Central memory CD8-positive, alpha-beta T cell (primary cell): ENCODE data around the gene NTRK3.

ENCODE experiments used
- ATAC-seq: fragments of 150-1000 bp; cut with Tn5 transposase; replicated peaks from 2 replicates; pipeline ENCODE4 v1.10.0; 2022; ENCODE audit warnings: mild to moderate bottlenecking, moderate FRiP score, moderate number of reproducible peaks; ENCODE audit not compliant: poor library complexity, severe bottlenecking; ENCODE audit errors: extremely low read depth
- DNase-seq, 2 donors: peaks; one replicate each; pipeline ENCODE4 v3.0.0; 2021; ENCODE audit warnings: low spot score in 2 of 2
- H3K27ac Mint-ChIP-seq: one replicate; pipeline ENCODE4 v1.8.0; 2022; ENCODE audit warnings: low read depth, mild to moderate bottlenecking, moderate library complexity, mixed read lengths
- H3K27me3 Mint-ChIP-seq: one replicate; pipeline ENCODE4 v1.8.0; 2022; ENCODE audit warnings: mixed read lengths
- H3K36me3 Mint-ChIP-seq: one replicate; pipeline ENCODE4 v1.8.0; 2022; ENCODE audit warnings: mild to moderate bottlenecking, moderate library complexity, mixed read lengths; ENCODE audit not compliant: insufficient read depth
- H3K4me1 Mint-ChIP-seq: one replicate; pipeline ENCODE4 v1.8.0; 2022; ENCODE audit warnings: mixed read lengths
- H3K4me3 Mint-ChIP-seq: one replicate; pipeline ENCODE4 v1.8.0; 2022; ENCODE audit warnings: mild to moderate bottlenecking, moderate library complexity, mixed read lengths
- H3K9me3 Mint-ChIP-seq: one replicate; pipeline ENCODE4 v1.8.0; 2022; ENCODE audit warnings: mixed read lengths

NTRK3 gene

DNA sequence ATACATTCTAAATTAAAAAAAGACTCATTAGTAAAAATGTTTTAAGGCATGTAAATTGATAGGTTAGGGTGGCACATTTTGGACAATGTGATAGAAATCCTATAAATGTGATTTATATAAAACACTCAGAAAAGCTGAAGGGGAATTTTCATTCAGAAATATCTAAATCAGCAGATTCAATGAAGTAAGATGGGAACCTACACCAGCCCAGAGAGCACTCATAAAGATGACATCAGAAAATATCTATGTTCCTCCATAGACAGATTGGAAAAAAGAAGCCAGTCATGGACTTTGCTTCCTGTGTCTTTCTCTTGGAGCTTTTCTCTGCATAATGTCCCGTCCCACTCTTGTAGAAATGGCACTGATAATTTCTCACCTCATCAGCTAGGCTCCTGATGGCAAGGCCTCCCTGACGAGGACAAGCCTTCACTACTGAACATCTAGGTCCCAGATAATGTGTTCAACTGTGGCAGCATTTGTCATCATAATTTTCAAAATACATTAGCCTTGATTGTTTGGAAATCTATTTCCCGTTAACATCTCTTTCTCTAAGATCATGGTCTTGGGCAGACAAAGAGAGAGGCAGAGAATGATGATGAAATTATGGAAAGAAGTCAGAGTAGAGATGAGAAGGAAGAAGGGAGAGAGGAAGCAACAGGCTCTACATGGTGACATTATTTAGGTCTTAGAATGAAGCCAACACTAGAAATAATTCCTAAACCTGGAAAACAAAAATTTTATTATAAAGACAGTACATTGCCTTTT, 354.4 kb downstream of the NTRK3 start:
- no peaks in the 10 kb centered on the region for H3K9me3 Mint-ChIP-seq
- H3K36me3 Mint-ChIP-seq, result peaks cover 2% of the 10 kb centered on the region
- H3K27ac Mint-ChIP-seq, result no peak overlapping the region
- H3K4me3 Mint-ChIP-seq, result no peak overlapping the region
- H3K4me1 Mint-ChIP-seq, result no peaks in the 10 kb centered on the region
- DNase-seq (no peak), ATAC-seq (no peak)
- H3K27me3 Mint-ChIP-seq, result no peaks in the 10 kb centered on the region

GRCh38 chr15:87901008-87901407, 355.5 kb downstream of the NTRK3 start:
- H3K27ac Mint-ChIP-seq, result no peak overlapping the region
- no peak overlapping the region for H3K4me3 Mint-ChIP-seq
- H3K4me1 Mint-ChIP-seq, result no peaks in the 10 kb centered on the region
- H3K27me3 Mint-ChIP-seq, result no peaks in the 10 kb centered on the region
- peaks cover 2% of the 10 kb centered on the region for H3K36me3 Mint-ChIP-seq
- DNase-seq (no peak), ATAC-seq (no peak)
- H3K9me3 Mint-ChIP-seq, result no peaks in the 10 kb centered on the region

DNA sequence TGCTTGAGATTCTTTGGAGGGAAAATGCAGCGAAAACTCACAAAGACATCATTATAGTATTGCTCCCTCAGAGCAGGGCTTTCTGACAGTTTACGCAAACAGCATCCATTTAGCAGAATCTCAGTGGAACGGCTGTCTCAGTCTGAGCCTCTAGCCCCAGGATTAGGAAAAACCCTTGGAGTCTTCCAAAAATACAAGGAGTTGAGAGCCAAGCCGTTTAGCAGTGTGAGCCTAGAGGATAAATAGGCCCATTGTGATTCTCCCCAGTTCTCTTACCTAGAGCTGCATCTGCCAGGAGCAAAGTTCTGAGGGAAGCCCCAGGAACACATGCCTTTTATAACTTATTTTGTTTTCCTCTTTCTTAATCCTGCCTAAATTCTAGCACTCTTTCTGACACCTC, 359.6 kb downstream of the NTRK3 start:
- DNase-seq, result no peak
- Mint-ChIP-seq H3K36me3 (no peaks in the 10 kb centered on the region), H3K9me3 (peaks cover 3% of the 10 kb centered on the region), H3K4me3 (no peak overlapping the region), H3K27ac (no peak overlapping the region), H3K27me3 (no peaks in the 10 kb centered on the region), H3K4me1 (no peaks in the 10 kb centered on the region)
- no peak for ATAC-seq

GRCh38 chr15:87887177-87887576, 369.4 kb downstream of the NTRK3 start:
- H3K27ac Mint-ChIP-seq, result no peak overlapping the region
- no peak for ATAC-seq
- DNase-seq, result no peak
- no peak overlapping the region for H3K4me3 Mint-ChIP-seq
- H3K27me3 Mint-ChIP-seq, result no peaks in the 10 kb centered on the region
- peaks cover 4% of the 10 kb centered on the region for H3K9me3 Mint-ChIP-seq
- no peaks in the 10 kb centered on the region for H3K36me3 Mint-ChIP-seq
- no peaks in the 10 kb centered on the region for H3K4me1 Mint-ChIP-seq

DNA sequence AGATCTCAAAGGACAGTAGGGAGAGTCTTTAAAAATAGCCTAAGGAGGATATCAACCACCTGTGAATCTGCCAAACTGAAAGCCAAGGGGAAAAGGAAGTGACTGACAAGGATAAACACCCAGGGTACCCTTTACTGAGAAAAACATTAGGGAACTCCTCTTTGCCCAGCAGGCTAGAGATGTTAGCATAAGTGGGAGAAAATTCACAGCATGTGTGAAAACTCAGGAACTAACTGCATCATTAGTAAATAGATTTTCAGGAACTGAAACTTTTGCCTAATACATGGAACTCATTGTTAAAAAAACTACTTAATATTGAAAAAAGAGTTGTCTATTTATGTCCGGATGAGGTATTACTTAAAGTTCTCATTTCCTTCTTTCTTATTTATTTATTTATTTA, 375.5 kb downstream of the NTRK3 start:
- Mint-ChIP-seq H3K36me3 (no peaks in the 10 kb centered on the region), H3K9me3 (no peaks in the 10 kb centered on the region), H3K4me3 (no peak overlapping the region), H3K27ac (no peak overlapping the region), H3K27me3 (peaks cover 12% of the 10 kb centered on the region), H3K4me1 (no peaks in the 10 kb centered on the region)
- DNase-seq, result no peak
- no peak for ATAC-seq

- Mint-ChIP-seq H3K4me3 (no peak overlapping the region), H3K9me3 (no peaks in the 10 kb centered on the region), H3K36me3 (no peaks in the 10 kb centered on the region), H3K4me1 (no peaks in the 10 kb centered on the region), H3K27me3 (peaks cover 12% of the 10 kb centered on the region), H3K27ac (no peak overlapping the region)
- ATAC-seq (no peak), DNase-seq (no peak)
These were observed 378.6 kb downstream of the NTRK3 start for GRCh38 chr15:87877822-87878542.

DNA sequence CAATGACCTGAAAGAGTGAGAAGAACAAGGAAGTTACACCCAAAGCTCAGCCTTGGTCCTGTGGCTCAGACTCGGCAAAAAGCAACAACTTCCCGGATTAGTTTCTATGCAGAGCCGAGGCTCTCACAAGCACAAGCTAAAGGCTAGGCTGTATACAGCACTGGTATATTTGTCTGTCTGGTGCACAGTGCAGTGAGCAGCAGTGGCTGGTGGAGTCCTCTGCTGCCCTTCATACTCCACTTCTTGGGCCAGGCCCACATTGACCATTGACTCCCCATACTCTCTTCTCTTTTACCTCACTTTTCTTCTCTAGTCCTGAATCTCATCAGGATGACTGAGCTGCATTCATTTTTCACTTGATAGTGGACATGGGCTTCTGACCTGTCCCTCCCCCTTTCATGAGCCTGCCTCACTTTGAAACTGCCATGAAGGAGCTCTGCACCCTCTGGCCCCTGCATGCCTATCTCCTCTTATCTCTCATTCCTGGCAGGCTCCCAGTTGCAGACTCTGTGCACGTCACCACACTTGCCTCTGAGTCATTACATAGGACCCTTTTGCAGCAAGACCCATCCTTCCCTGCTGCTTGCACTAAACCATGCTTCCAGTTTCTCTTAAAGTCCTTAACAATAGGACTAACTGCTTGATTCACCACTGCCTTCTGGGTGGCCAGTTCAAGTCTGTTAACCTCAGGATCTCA, 379.3 kb downstream of the NTRK3 start:
- no peaks in the 10 kb centered on the region for H3K9me3 Mint-ChIP-seq
- H3K27ac Mint-ChIP-seq, result no peak overlapping the region
- H3K4me1 Mint-ChIP-seq, result no peaks in the 10 kb centered on the region
- ATAC-seq (no peak), DNase-seq (no peak)
- no peak overlapping the region for H3K4me3 Mint-ChIP-seq
- peaks cover 12% of the 10 kb centered on the region for H3K27me3 Mint-ChIP-seq
- no peaks in the 10 kb centered on the region for H3K36me3 Mint-ChIP-seq

- peaks cover 5% of the 10 kb centered on the region for H3K9me3 Mint-ChIP-seq
- H3K36me3 Mint-ChIP-seq, result no peaks in the 10 kb centered on the region
- H3K27ac Mint-ChIP-seq, result no peak overlapping the region
- H3K4me1 Mint-ChIP-seq, result no peaks in the 10 kb centered on the region
- no peak overlapping the region for H3K4me3 Mint-ChIP-seq
- ATAC-seq (no peak), DNase-seq (no peak)
- peaks cover 5% of the 10 kb centered on the region for H3K27me3 Mint-ChIP-seq
These were observed 381.4 kb downstream of the NTRK3 start for GRCh38 chr15:87874896-87875711.

- Mint-ChIP-seq H3K4me3 (no peak overlapping the region), H3K27ac (no peak overlapping the region), H3K27me3 (no peaks in the 10 kb centered on the region), H3K36me3 (no peaks in the 10 kb centered on the region), H3K4me1 (no peaks in the 10 kb centered on the region), H3K9me3 (peaks cover 5% of the 10 kb centered on the region)
- DNase-seq (no peak), ATAC-seq (no peak)
These were observed 383.0 kb downstream of the NTRK3 start for GRCh38 chr15:87873516-87873915.

GRCh38 chr15:87871731-87872320, 384.7 kb downstream of the NTRK3 start:
- no peak overlapping the region for H3K4me3 Mint-ChIP-seq
- peaks cover 5% of the 10 kb centered on the region for H3K9me3 Mint-ChIP-seq
- H3K27ac Mint-ChIP-seq, result no peak overlapping the region
- ATAC-seq (no peak), DNase-seq (no peak)
- no peaks in the 10 kb centered on the region for H3K36me3 Mint-ChIP-seq
- H3K4me1 Mint-ChIP-seq, result no peaks in the 10 kb centered on the region
- H3K27me3 Mint-ChIP-seq, result no peaks in the 10 kb centered on the region

- Mint-ChIP-seq H3K27ac (no peak overlapping the region), H3K27me3 (no peaks in the 10 kb centered on the region), H3K36me3 (no peaks in the 10 kb centered on the region), H3K9me3 (peaks cover 5% of the 10 kb centered on the region), H3K4me3 (no peak overlapping the region), H3K4me1 (no peaks in the 10 kb centered on the region)
- ATAC-seq, result no peak
- no peak for DNase-seq
These were observed 385.3 kb downstream of the NTRK3 start for GRCh38 chr15:87871258-87871681.

DNA sequence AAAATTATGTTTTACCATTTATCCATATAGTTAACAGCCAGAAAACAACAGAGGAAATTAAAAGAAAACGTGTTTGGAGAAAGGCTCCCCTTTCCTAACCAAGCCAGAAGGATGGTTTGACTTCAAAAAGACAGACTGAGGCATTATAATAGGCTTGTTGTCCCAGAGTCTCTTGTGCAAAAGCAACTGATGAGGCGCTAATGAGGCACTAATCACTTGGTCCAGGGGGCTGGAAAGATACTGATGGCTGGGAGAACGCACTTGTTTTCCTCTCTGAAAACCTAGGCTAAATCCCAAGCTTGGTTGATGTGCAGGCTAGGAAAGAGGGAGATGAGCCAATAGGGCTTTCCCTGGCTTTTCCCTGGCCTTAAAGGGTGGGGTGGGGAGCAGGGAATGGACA, 389.6 kb downstream of the NTRK3 start:
- DNase-seq, result no peak
- Mint-ChIP-seq H3K27ac (no peak overlapping the region), H3K9me3 (peaks cover 10% of the 10 kb centered on the region), H3K4me1 (no peaks in the 10 kb centered on the region), H3K36me3 (no peaks in the 10 kb centered on the region), H3K27me3 (peaks cover 10% of the 10 kb centered on the region), H3K4me3 (no peak overlapping the region)
- ATAC-seq, result no peak
